ENCODE results near the gene GPR146. TPM values are rescaled to one million over a fixed set of nuclear protein-coding genes. Genes with fewer than 3 reads are reported as not detected.

GPR146 gene
- total and polyA plus RNA-seq, 2 of the 13 experiments (the other 11 are each of a cell fraction or from before 2014, with no cell fraction given) = 2.0 to 15.9 TPM

DNA sequence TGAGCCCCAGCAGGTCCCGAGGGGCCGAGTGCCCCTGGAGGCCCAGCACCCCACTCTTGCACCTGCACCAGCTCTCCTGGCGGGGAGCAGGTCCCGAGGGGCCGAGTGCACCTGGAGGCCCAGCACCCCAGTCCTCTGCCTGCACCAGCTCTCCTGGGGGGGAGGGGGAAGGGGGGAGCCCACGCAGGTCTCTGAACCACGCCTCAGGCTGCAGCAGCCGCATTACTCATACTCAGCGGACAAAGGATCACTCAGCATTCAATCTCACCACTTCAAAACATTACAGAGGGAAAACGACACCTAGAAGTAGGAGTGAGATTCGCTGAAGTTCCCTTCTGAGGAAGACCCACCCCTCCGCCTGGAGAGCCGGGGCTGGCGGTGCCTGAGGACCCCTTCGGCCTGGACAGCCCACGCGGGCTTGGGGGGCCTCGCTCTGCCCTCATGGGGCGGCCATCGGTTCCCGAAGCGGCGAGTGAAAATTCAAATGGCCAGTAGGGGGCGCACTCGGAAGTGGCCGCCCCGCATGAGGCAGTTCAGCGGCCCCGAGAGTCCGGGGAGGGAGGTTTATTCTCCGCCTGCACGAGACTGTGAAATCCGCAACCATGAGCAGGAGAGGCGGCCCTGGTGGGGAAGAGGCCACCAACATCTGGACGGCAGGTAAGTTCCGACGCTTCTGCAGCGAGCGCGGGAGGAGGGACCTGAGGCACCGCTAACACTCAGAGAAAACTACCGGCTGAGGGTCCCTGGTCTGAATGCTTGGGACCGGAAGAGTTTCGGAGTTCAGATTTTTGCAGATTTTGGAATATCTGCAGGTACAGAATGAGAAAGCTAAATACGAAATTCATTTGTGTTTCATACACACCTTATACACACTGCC is 42.5 kb downstream of the GPR146 start (continued):
- TF ChIP-seq ZBTB40 (IDR thresholded peaks at IDR 0.05) (no peak), ZBTB40 (CRISPR knock-in tag; IDR thresholded peaks at IDR 0.05) (no peak), ZNF451 (CRISPR knock-in tag; IDR thresholded peaks at IDR 0.05) (no peak), AHDC1 (CRISPR knock-in tag; IDR thresholded peaks at IDR 0.05; ENCODE audit: borderline replicate concordance) (peak; percentile 26; the same call in 1 of the 2 replicates), BCL6 (CRISPR knock-in tag; IDR thresholded peaks at IDR 0.05) (peak; percentile 24; the same call in 1 of the 2 replicates), LCORL (IDR thresholded peaks at IDR 0.05) (no peak), LCORL (CRISPR knock-in tag; IDR thresholded peaks at IDR 0.05) (peak; percentile 59; the same call in 1 of the 2 replicates), ZNF33A (CRISPR knock-in tag; IDR thresholded peaks at IDR 0.05; ENCODE audit: borderline replicate concordance) (no peak), GPN1 (CRISPR knock-in tag; IDR thresholded peaks at IDR 0.05; ENCODE audit: borderline replicate concordance) (no peak), JDP2 (CRISPR knock-in tag; IDR thresholded peaks at IDR 0.05; ENCODE audit: borderline replicate concordance) (no peak), HDAC6 (IDR thresholded peaks at IDR 0.05; ENCODE audit: low read depth, low read length) (no peak), HOXA3 (CRISPR knock-in tag; IDR thresholded peaks at IDR 0.05) (peak; percentile 84), ZNF264 (CRISPR knock-in tag; IDR thresholded peaks at IDR 0.05) (no peak), ZMAT3 (CRISPR knock-in tag; conservative IDR thresholded peaks at IDR 0.05) (no peak)

All from HepG2 (cell line).